ENCODE results near the gene IL18.

The IL18 gene

DNA sequence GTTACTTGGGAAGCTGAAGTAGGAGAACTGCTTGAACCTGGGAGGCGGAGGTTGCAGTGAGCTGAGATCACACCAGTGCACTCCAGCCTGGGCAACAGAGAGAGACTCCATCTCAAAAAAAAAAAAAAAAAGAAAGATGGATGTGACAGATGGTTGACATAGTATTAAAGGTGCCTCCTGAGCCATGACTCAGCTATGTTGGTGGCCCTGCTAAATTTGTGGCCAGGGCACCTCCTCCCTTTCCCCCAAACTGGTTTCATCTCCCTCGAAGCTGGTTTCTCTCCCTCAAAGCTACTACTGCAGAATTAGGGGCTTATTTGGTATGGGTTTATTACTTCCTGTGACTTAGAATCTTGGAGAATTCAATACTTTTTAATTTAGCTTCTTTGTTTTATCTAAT lies 45.7 kb downstream of the IL18 start:
- peak; percentile 10 for DNase-seq (ENCODE audit: low read depth)
- no peak overlapping the region for H3K4me3 ChIP-seq (ENCODE audit: low read depth, low read length)
- no peak for TF ChIP-seq CTCF (IDR thresholded peaks at IDR 0.05; ENCODE audit: insufficient read depth, low read depth, low read length, missing control alignments)

DNA sequence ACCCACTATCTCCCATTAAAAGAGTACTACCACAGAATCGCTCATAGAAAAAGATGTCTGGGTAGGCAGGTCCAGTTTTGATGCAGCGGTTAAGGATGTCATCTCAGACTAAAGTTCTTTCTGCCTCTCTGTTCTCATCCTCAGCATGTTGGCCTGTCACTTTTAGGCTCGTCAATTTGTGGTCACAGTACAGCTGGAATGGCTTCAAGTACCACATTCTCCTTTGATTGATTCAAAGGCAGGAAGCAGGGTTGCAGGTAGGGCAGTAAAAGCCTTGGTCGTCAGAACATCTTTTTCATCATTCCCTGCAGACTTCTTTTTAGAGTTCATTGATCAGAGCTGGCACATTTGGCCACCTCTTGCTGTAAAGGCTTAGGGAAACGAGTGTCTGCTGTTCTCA lies 48.5 kb downstream of the IL18 start:
- no peak overlapping the region for H3K4me3 ChIP-seq (ENCODE audit: low read depth, low read length)
- DNase-seq (ENCODE audit: low read depth): no peak
- TF ChIP-seq CTCF (IDR thresholded peaks at IDR 0.05; ENCODE audit: insufficient read depth, low read depth, low read length, missing control alignments): no peak

- H3K4me3 ChIP-seq (ENCODE audit: low read depth, low read length): no peak overlapping the region
- no peak for DNase-seq (ENCODE audit: low read depth)
- no peak for TF ChIP-seq CTCF (IDR thresholded peaks at IDR 0.05; ENCODE audit: insufficient read depth, low read depth, low read length, missing control alignments)
Observed at GRCh38 chr11:112114460-112114859, 49.4 kb downstream of the IL18 start.

DNA sequence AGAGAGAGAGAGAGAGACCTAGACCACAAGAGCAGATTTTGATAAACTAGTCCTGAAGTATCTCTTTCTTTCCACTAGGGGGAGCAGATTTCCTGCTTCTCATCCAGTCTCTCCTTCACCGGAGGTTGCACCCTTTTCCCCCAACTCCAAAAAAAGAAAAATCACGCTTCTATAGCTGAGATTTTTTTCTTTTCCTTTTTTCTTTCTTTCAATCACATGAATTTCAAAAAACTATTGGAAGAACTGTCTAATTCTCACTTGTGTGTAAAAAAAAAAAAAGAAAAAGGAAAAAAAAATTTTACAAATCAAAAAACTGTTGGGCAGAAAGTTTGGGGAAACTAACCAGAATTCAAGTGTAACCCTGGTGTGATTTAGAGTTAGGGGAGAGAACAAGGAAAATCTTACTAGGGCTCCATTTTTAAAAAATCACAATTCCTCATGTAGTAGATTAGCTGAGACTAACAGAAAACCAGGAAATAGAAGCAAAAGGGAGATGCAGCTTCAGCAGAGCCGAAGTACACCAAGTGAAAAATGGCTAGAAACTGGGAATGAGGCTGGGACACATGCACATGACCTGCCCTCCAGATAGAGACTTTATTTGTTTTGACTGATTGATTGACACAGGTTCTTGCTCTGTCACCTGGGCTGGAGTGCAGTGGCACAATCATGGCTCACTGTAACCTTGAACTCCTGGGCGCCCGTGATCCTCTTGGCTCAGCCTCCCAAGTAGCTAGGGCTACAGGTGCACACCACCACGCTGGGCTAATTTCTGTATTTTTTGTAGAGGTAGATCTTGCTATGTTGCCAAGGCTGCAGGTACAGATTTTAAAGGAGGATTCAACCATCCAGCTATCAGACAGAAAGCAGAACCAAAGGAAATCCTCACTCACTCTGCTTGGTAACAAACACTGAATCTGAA lies 50.1 kb downstream of the IL18 start:
- TF ChIP-seq CTCF (IDR thresholded peaks at IDR 0.05; ENCODE audit: insufficient read depth, low read depth, low read length, missing control alignments): peak; percentile 70
- no peak overlapping the region for H3K4me3 ChIP-seq (ENCODE audit: low read depth, low read length)
- peak; percentile 51 for DNase-seq (ENCODE audit: low read depth)

- TF ChIP-seq CTCF (IDR thresholded peaks at IDR 0.05; ENCODE audit: insufficient read depth, low read depth, low read length, missing control alignments): no peak
- no peak for DNase-seq (ENCODE audit: low read depth)
- no peak overlapping the region for H3K4me3 ChIP-seq (ENCODE audit: low read depth, low read length)
Observed at GRCh38 chr11:112106070-112106469, 57.8 kb downstream of the IL18 start.

DNA sequence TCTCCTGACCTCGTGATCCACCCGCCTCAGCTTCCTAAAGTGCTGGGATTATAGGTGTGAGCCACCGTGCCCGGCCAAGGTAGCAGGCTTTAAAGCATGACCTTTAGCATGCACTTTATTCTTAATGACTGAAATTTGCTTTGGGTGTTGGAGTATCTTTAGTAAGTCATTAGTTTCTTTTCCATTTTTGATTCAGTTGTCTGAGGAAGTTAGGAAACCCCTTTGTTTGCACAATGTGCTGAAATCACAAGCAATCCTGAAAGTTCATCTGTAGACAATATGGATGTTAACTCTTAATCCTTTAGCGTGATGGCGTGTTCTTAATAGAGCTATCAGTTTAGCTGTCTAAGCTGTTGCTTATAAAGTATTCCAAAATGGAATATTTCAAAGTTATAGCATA lies 60.4 kb downstream of the IL18 start:
- no peak for DNase-seq (ENCODE audit: low read depth)
- no peak for TF ChIP-seq CTCF (IDR thresholded peaks at IDR 0.05; ENCODE audit: insufficient read depth, low read depth, low read length, missing control alignments)

GRCh38 chr11:112100462-112100861 lies 63.4 kb downstream of the IL18 start:
- DNase-seq (ENCODE audit: low read depth): no peak
- no peak overlapping the region for H3K4me3 ChIP-seq (ENCODE audit: low read depth, low read length)
- TF ChIP-seq CTCF (IDR thresholded peaks at IDR 0.05; ENCODE audit: insufficient read depth, low read depth, low read length, missing control alignments): no peak

More for the DNA sequence above, 60.4 kb downstream of the IL18 start:
- no peak overlapping the region for H3K4me3 ChIP-seq (ENCODE audit: low read depth, low read length)

Data from GM12865 (cell line).